Raji (cell line): ENCODE results near the gene SAMHD1.

ENCODE experiments used
- POLR2A ChIP-seq: IDR thresholded peaks from 2 replicates; pipeline ENCODE4 v1.6.1; 2011; ENCODE audit warnings: low read depth, low read length, control low read depth; ENCODE audit not compliant: insufficient read depth

The SAMHD1 gene

DNA sequence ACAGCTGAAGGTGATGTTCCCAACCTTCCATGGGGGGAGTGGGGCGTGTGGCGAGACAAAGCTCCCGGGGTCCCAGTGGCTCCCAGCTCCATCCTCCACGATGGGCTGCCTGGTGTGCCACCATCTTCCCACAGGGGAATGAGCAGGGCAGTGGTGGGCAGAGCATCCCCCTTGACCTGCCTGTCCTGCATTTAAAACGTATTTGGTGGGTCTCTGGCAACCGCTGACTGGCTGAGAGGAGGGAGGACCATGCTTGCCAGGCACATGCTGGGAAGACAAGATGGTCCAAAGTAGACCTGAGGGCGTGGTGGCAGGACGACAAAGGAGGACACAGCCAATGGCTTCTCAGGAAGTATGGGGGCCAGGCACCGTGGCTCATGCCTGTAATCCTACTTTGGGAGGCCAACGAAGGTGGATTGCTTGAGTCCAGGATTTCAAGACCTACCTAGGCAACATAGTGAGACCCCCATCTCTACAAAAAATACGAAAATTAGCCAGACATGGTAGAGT is 70.7 kb downstream of the SAMHD1 start:
- TF ChIP-seq POLR2A = no peak

- TF ChIP-seq POLR2A = no peak
Observed at GRCh38 chr20:36878941-36879340, 72.6 kb downstream of the SAMHD1 start.

DNA sequence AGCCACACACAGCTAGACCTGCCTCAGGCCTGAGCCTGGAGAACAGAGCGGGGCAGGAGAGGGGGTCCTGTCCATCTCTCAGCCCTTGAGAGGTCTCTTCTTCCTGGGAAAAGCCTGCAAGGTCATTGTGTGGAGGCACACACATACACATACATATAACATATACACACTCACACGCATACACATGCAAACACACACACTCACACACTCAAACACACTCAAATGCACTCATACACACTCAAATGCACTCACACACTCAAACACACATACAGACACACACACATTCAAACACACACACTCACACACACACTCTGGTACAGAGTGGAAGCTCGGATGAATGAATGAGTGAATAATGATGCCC is 75.1 kb downstream of the SAMHD1 start:
- TF ChIP-seq POLR2A = no peak

DNA sequence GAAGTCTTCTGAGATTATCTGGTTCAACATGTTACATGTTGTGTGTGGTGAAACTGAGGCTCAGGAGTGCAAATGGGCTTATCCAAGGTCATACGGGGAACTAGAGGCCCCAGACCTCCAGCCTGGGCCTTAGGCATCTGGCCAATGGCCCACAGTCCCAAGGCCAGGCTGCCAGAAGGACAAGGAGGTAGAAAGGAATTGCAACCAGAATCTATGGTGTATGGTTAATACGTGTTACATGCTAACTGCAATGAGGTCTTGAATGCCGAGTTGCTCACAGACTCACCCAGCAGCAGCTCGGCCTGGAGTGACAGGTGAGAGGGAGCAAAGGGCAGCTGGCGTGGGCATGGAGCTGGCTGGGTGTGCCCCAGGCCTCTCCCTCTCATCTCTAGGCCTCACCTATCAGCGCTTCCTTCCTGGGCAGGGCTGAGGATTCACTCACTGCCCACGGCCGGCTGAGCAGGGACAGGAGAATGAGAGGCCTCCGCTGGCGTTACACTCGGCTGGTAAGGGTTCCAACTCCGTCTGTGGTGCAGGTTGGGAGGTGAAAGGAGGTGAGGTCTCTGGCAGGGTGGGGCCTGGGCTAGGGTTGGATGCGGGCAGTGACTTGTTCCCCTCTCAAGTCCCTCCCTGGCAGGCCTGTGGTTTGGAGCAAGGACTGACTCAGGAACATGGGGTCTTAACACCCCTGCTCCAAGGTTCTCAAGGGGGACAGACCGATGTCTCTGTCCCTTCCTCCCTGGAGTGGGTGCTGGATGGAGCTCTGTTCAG is 75.6 kb downstream of the SAMHD1 start, which contains the start of gene TLDC2:
TSS of gene TLDC2 (plus strand) at position 437 of the 771 bp plus-strand sequence. CDS start at position 474, 37 bp downstream.
- no peak for TF ChIP-seq POLR2A

DNA sequence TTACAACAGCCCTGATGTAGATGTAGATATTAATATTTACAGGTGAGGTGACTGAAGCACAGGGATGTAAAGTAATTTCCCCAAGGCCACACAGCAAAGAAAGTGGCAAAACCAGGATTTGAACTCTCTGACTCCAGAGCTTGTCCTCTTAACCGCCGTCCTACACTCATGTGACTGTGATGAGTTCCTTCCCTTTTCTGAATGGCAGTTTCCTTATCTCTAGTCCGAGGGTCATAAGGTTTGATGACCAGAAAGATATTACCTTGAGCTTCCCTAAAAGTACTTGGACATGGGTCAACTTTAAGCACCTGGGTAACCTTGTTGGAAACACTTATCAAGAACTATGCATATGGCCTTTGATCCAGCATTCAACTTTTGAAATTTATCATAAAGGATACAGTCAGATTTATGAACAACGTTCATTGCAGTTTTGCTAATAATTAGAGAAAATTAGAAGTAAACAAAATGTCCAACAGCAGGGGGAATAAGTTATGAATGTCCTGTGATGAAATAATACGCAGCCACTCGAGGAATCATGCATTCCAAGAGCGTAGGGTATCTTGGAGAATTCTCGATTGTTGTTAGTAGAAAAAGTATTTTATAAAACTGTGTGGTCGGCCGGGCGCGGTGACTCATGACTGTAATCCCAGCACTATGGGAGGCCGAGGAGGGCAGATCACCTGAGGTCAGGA is 77.9 kb downstream of the SAMHD1 start:
- no peak for TF ChIP-seq POLR2A

DNA sequence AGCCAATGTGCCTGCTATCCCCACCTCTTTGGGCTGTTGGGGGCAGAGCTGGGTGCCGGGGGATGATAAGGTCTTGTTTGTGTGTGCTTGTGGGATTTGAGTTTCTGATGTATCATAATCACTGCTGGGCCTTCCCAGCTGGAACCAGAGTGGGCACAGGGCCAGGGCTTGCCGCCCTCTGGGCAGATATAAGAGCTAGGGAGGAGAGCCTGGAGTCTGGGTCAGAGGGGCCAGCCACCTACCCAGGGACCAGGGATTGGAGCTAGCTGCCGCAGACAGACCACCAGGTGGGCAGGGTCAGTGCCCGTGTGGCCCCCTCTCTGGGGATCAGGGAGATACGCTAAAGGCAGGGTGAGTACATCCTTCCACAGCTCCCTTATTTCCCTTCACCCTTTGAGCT is 78.7 kb downstream of the SAMHD1 start:
- no peak for TF ChIP-seq POLR2A

GRCh38 chr20:36871640-36872570 is 79.6 kb downstream of the SAMHD1 start:
- TF ChIP-seq POLR2A = no peak

DNA sequence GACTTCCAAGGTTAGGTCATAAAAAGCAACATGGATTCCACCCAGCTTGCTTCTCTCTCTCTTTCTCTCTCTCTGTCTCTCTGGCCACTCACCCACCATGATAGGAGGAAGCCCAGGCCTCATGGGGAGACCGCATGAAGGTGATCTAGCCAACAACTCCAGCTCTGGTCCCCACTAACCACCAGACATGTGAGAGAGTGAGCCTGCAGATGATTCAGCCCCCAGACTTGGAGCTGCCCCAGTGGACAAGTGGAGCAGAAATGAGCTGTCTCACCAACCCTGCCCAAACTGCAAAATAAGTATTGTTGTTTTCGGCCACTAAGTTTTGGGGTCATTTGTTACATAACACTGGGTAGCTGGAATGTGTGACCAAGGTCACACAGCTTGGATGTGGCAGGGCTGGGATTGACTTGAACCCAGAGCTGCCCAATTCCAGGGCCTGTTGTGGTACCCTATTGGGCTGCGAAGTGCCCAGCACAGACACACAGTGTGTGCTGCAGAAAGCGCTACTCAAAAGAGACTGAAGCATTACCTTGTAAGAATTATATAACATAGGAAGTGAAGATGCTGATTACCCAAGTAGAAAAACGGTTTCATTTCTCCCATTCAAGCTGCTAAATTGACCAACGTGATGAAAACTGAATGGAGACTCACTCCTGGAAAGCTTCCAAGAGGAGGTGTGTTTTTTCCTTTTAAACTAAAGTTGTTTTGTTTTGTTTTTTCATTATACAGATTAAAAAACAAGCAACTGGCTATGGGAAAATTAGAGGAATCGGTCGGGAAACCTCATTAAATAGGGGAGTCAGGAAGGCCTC is 84.6 kb downstream of the SAMHD1 start:
- TF ChIP-seq POLR2A = no peak

DNA sequence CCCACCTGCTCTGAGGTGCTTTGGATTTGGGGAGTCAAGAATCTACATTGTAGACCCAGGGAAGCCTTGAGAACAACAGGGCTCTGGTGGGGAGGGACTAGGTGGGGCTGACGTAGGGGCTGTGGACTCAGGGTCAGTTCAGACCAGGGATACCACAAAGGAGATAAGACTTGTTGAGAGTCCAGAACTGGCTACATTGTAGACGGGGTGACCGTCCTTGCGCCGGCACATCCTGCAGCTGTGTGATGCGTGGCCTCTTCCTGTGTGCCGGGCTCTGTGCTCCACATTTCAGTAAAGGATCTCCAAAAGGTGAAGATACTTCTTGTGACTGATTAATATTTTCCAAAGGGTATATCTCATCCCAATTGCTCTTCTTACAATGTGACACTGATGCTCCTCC is 85.3 kb downstream of the SAMHD1 start:
- no peak for TF ChIP-seq POLR2A

GRCh38 chr20:36865861-36866149 is 85.7 kb downstream of the SAMHD1 start:
- no peak for TF ChIP-seq POLR2A

DNA sequence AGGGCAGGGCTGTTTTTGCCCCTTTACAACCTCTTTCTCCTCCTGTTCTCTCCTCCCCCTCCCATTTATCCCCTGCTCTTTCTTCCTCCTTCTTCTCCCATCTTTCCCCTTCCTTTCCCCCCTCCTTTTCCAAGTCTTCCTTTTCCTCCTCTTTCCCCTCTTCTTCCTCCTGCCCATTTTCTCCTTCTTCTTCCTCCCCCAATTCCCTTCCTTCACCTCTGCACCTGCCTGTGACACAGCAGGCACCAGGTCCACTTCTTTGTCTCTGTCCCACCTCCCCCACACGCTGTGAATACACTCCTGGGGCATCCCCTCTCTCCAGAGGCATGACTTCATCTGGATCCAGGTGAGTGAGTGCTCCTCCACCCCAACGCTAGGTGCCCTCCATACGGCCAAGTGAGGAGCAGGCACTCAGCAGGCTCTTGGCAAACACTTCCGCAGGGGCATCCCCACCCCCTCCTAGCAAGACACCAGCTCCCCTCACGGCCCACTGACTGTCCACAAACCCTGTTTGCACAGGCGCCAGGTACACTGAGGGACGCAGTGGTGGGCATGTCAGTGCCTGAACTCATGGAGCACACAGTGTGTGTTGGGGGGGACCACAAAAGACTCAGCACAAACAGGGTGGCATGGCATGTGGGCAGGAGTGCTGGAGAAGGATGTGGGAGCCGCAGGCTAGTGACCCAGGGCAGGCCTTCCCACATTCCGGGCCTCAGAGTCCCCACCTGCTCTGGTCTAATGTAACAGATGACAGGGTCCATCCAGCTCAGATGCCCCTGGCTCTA is 86.2 kb downstream of the SAMHD1 start:
- TF ChIP-seq POLR2A = no peak

GRCh38 chr20:36862857-36863668 is 88.4 kb downstream of the SAMHD1 start:
- no peak for TF ChIP-seq POLR2A

DNA sequence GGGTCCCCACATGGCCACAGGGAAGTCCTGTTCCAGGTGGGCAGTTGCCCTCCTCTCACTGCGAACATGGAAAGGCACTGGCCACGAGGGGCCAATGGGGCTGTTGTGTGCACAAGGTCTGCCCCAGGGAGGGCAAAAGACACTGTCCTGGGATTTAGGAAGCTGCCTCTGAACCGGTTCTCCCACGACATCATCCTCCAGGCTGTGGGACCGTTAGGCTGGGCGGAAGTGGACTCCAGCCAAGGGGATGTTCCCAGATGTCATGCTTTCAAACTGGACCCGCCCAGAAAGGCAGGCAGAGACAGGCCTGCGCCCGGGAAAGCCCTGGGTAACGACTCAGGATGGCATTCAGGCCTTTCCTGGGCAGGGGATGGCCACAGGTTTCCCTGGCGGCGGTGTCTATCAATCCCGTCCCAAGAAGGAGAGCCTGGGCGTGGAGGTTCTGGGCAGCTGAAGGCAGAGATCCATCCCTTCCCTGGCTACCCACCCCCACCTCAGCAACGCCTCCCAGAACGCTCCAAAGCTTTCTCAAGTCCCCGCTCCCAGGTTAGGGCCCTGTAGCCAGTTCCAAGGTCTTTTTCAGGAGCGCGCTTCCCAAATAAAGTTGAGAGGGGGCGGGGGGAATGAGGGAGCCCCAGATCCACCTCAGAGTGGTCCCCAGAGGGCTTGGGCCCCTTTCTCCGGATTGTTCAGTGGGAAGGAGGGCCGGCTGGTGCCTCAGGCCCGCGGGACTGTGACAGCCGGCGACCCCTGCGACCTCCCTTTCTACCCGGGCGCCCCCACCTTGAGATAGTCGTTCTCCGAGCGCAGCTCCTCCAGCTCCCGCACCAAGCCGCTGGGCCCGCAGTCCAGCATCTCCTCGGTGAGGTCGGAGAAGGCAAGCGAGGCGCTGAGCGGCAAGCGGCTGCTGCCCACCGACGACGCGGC is 89.4 kb downstream of the SAMHD1 start:
- no peak for TF ChIP-seq POLR2A

- TF ChIP-seq POLR2A = no peak
Observed at GRCh38 chr20:36861625-36861874, 90.0 kb downstream of the SAMHD1 start.
